Adrenal gland (tissue), 12 donors: ENCODE measurements around the gene TPP2. TPM values are rescaled to one million over a fixed set of nuclear protein-coding genes. Genes with fewer than 3 reads are reported as not detected.

Experiments
- DNase-seq, 7 donors: peaks; one replicate each; pipeline ENCODE4 v3.0.0-alpha.2; 2019 to 2020
- H3K27ac ChIP-seq, 5 donors: fragments of 200-600 bp; sonication (generic) in 4 of 5; 1 replicate in 3 of 5; 2 replicates in 2 of 5; pipeline versions ENCODE4 v1.5.1 to v1.8.0; 2016 to 2020; ENCODE audit warnings: mild to moderate bottlenecking in 1 of 5
- H3K27me3 ChIP-seq: fragments of 200-600 bp; 2 replicates; pipeline ENCODE4 v1.8.0; 2021
- H3K36me3 ChIP-seq, 2 donors: fragments of 200-600 bp; replicated peaks in 1 of 2; 1 replicate in 1 of 2; 2 replicates in 1 of 2; pipeline versions ENCODE4 v1.5.1 to v1.8.0; 2018 to 2022
- H3K4me1 ChIP-seq, 2 donors: fragments of 200-600 bp; replicated peaks in 1 of 2; 1 replicate in 1 of 2; 2 replicates in 1 of 2; pipeline versions ENCODE4 v1.5.1 to v1.8.0; 2018 to 2021
- H3K4me3 ChIP-seq, 4 donors: fragments of 200-600 bp; sonication (generic) in 3 of 4; one replicate each; pipeline ENCODE4 v1.5.1; 2016 to 2018
- H3K9me3 ChIP-seq, 3 donors: fragments of 200-600 bp; sonication (generic) in 1 of 3; replicated peaks in 1 of 3; 1 replicate in 2 of 3; 2 replicates in 1 of 3; pipeline versions ENCODE4 v1.5.1 to v1.8.0; 2016 to 2021
- CTCF ChIP-seq, 6 experiments: fragments of 450-650 bp in 4 of 6; fragments of 200-600 bp in 2 of 6; sonication (generic) in 1 of 6; IDR thresholded peaks; 1 replicate in 5 of 6; 2 replicates in 1 of 6; pipeline versions ENCODE4 v1.5.1 to v1.8.0; 2016 to 2021; ENCODE audit warnings: antibody characterized with exemption in 6 of 6, mild to moderate bottlenecking in 2 of 6, moderate library complexity in 1 of 6
- POLR2A ChIP-seq, 2 donors: fragments of 450-650 bp; IDR thresholded peaks; one replicate each; pipeline ENCODE4 v1.6.1; 2017; ENCODE audit warnings: antibody characterized with exemption in 2 of 2, mild to moderate bottlenecking in 2 of 2, moderate library complexity in 1 of 2
- WGBS, 4 donors: extraction: QIAGEN DNeasy Blood & Tissue Kit in 2 of 4; methylation state at CpG; one replicate each; pipeline versions ENCODE4 v1.1.5 to v1.1.7; 2013 to 2017; 5-methylcytosine and 5-hydroxymethylcytosine counted together
- intact Hi-C, 2 donors: fragments of 100-400 bp; cut with DNase I; formaldehyde crosslinking; loops; one replicate each; pipeline versions ENCODE4 v1.14.1 to v1.15.0; 2022 to 2023
- polyA plus RNA-seq, 3 donors: library from polyadenylated mRNA; stranded (reverse); fragments of 200-250 nt in 2 of 3; fragments of 350-450 nt in 1 of 3; fragmentation: Illumina TruSeq in 1 of 3; extraction: RNeasy Lipid Tissue Mini Kit (QIAGEN cat#74804) in 1 of 3; gene quantifications; one replicate each; pipeline ENCODE4 v1.2.3, GENCODE V29; 2013 to 2014
- total RNA-seq, 9 donors: library from RNA; depleted of rRNA in 4 of 9; stranded (reverse); fragments of >200 nt in 4 of 9; fragments of 120-200 nt in 1 of 9; fragmentation: NEBNext Ultra II Directional in 1 of 9; extraction: Animal tissue kit (Norgen Biotek cat#: 25700) in 1 of 9; gene quantifications; one replicate each; pipeline versions ENCODE4 v1.1.0 to v1.2.4, GENCODE V29; 2013 to 2023
- donor health status: healthy with polysubstance abuse.
- donor health status: Bipolar disorder and iron deficiency.
- donor health status: DM: yes; HTN: yes; CAD: no.
- donor health status: DM: no; HTN: no; CAD: no.
- donor health status: DM: no; HTN: no; CAD: no.
- donor health status: DM: yes; HTN: yes; CAD: no.

The TPP2 gene
- total and polyA plus RNA-seq, 12 donors, result 13.8 to 50.6 (median 25.7) TPM

- Histone ChIP-seq H3K9me3 (no peaks in the 10 kb centered on the region), H3K27me3 (peaks cover 4% of the 10 kb centered on the region), H3K27ac (no peak overlapping the region), H3K4me1 (peaks cover 6 to 13% of the 10 kb centered on the region in 2 donors), H3K4me3 (no peak overlapping the region), H3K36me3 (no peaks in the 10 kb centered on the region)
- intact Hi-C loops, result no loop called here
- WGBS, 4 donors, result 18 to 30% (median 19%) methylated on average over 4 of the region's 4 CpGs
- TF ChIP-seq CTCF (IDR thresholded peaks at IDR 0.05), result no peak
- TF ChIP-seq POLR2A (IDR thresholded peaks at IDR 0.05), result no peak
- DNase-seq, result peak in 4 of 7 donors; percentile 30 to 42 (median 32)
Measured at GRCh38 chr13:102707467-102707866, 110.7 kb downstream of the TPP2 start.

- H3K27me3 ChIP-seq, result peaks cover 4% of the 10 kb centered on the region
- H3K4me3 ChIP-seq, result no peak overlapping the region
- peaks cover 6 to 13% of the 10 kb centered on the region in 2 donors for H3K4me1 ChIP-seq
- 48 to 58% (median 50%) methylated on average over 2 of the region's 2 CpGs for WGBS, 4 donors
- no peak for TF ChIP-seq CTCF (IDR thresholded peaks at IDR 0.05)
- TF ChIP-seq POLR2A (IDR thresholded peaks at IDR 0.05), result no peak
- H3K36me3 ChIP-seq, result no peaks in the 10 kb centered on the region
- DNase-seq, result no peak
- no peaks in the 10 kb centered on the region for H3K9me3 ChIP-seq
- no peak overlapping the region for H3K27ac ChIP-seq
- intact Hi-C loops, result no loop called here
Measured at GRCh38 chr13:102708211-102708610, 111.4 kb downstream of the TPP2 start.

- Histone ChIP-seq H3K9me3 (no peaks in the 10 kb centered on the region), H3K4me3 (no peak overlapping the region), H3K36me3 (no peaks in the 10 kb centered on the region), H3K27me3 (peaks cover 4% of the 10 kb centered on the region), H3K4me1 (peaks cover 6 to 13% of the 10 kb centered on the region in 2 donors), H3K27ac (no peak overlapping the region)
- 74 to 94% (median 83%) methylated on average over 2 of the region's 2 CpGs for WGBS, 4 donors
- intact Hi-C loops, result no loop called here
- DNase-seq, result no peak
- TF ChIP-seq POLR2A (IDR thresholded peaks at IDR 0.05) (no peak), CTCF (IDR thresholded peaks at IDR 0.05) (no peak)
Measured at GRCh38 chr13:102708991-102709390, 112.2 kb downstream of the TPP2 start.

- Histone ChIP-seq H3K4me1 (peaks cover 6 to 13% of the 10 kb centered on the region in 2 donors), H3K4me3 (no peak overlapping the region), H3K27me3 (peaks cover 4% of the 10 kb centered on the region), H3K9me3 (no peaks in the 10 kb centered on the region), H3K27ac (no peak overlapping the region), H3K36me3 (no peaks in the 10 kb centered on the region)
- TF ChIP-seq POLR2A (IDR thresholded peaks at IDR 0.05) (no peak), CTCF (IDR thresholded peaks at IDR 0.05) (no peak)
- no peak for DNase-seq
- intact Hi-C loops, result no loop called here
Measured at GRCh38 chr13:102709536-102709935, 112.8 kb downstream of the TPP2 start.
